Stimulated activated CD8-positive, alpha-beta memory T cell treated with anti-CD3 and anti-CD28 coated beads, Interleukin-4, amount 100 ng/mL, for 1 hour (primary cell): ENCODE results near the gene CBLC.
"Not testable (repeated sequence)": the region's sequence is repeated elsewhere in the genome, so short reads cannot be mapped to it uniquely, and the experiment has no call there.

Experiments used
- DNase-seq, 2 donors: peaks; one replicate each; pipeline ENCODE4 v3.0.0-alpha.2; 2020; ENCODE audit warnings: low read depth in 2 of 2, low spot score in 1 of 2

Gene CBLC

DNA sequence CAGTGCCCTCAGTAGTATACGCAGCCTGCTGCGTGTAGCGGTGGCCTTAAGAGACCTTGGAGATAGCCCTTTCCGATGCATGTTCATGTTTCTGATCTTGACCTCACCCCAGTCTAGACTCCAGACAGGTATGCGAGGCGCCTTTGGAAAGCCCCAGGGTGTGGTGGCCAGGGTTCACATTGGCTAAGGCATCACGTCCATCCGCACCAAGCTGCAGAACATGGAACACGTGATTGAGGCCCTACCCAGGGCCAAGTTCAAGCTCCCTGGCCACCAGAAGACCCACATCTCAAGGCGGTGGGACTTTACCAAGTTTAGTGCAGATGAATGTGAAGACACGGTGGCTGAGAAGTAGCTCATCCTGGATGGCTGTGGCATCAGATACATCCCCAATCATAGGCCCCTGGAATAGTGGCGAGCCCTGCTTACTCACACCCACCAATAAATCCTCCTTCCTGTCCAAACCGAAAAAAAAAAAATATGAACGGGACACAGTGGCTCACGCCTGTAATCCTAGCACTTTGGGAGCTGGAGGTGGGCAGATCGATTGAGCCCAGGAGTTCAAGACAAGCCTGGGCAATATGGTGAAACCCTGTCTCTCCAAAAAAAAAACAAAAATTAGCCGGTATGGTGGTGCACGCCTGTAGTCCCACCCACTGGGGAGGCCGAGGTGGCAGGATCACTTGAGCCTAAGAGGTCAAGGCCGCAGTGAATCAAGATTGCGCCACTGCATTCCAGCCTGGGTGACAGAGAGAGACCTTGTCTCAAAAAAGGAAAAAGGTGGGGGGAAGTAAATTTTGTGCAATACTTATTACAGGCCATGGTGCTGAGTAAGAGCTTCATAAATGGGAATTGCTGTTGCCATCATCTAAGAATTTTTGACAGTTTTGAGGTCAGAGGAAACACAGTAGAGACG is 12.4 kb upstream of the CBLC start:
- no peak for DNase-seq

DNA sequence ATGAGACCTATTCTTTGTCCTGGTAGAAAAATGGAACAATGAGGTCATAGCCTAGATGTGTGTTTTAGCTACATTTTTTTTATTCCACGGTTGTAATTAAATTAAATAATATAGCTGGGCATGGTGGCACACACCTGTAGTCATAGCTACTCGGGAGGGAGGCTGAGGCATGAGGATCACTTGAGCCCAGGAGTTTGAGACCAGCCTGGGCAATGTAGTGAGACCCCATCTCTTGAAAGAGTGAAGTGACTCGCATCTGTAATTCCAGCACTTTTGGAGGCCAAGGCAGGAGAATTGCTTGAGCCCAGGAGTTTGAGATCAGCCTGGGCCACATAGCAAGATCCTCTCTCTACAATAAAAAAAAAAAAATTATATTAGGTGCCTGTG is 11.7 kb upstream of the CBLC start:
- DNase-seq = no peak

DNA sequence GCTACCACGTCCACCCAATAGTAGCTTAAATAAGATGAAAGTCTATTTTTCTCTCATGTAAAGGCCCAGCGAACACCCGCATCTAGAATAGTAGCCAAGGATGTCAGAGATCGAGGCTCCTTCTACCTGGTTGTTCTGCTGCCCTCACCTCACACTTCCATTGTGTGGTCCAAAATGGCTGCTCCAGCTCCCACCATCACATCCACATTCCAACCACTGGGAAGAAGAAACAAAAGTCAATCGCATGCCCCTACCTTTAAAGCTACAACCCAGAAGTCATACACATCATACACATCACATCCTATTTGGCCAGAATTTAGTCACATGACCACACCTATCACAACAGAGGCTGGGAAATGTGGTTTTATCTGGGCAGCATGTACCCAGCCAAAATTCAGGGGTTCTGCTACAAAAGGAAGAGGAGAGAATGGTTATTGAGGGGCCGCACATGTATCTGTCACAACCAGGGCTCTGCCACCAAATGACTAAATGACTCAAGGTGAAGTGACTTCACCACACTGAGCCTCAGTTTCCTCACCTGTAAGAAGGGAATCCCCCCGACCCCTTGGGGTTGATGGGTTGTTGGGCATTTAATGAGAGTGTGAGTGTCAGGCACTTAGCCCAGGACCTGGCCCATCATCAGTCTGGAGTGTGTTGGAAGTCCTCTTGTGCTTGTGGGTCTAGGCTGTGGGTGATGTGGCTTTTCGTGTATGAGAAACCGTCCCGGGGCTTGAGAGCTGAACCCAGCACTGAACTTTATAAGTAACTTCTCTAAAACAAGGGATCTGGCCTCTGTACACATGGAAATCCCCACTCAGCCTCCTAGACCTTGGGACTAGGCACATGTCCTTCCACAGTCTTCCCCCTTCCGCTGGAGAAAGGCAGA is 10.2 kb upstream of the CBLC start:
- no peak for DNase-seq

GRCh38 chr19:44770550-44771257 is 7.0 kb upstream of the CBLC start:
- peak; percentile 92 to 96 for DNase-seq

- DNase-seq = not testable (repeated sequence)
These were observed 5.5 kb upstream of the CBLC start for GRCh38 chr19:44772144-44772543.

GRCh38 chr19:44772959-44773358 is 4.7 kb upstream of the CBLC start:
- DNase-seq = no peak

- no peak for DNase-seq
These were observed 1.9 kb upstream of the CBLC start for GRCh38 chr19:44775676-44776240.

DNA sequence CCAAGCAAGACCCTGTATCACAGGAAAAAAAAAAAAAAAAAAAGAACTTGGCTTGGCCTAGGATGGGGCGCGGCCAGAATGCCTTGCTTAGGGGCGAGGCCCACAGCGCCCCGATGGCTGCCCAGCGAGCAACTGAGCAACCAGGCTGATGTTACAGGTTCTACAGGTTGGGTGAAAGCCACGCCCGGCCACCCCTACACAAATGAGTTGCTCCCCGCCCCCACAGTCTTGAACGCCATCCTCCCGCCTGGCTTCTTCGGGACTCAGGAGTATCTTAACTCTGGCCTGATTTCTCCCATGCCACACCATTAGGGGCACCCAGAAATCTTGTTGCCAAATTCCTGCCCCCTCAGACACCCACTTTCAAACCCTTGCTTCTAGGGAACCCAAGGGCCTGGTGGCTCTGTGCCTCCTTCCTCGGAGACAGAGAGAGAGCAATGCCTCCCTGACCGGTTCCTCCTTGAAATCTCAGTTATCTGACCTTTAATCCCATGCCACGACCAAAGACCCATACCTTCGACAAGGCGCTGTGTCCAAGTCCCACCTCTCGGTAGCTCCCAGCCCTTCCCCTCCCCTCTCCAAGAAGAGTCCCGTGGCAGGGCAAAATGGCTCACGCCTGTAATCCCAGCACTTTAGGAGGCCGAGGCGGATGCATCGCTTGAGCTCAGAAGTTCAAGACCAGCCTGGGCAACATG is 1.1 kb upstream of the CBLC start:
- DNase-seq = no peak

DNA sequence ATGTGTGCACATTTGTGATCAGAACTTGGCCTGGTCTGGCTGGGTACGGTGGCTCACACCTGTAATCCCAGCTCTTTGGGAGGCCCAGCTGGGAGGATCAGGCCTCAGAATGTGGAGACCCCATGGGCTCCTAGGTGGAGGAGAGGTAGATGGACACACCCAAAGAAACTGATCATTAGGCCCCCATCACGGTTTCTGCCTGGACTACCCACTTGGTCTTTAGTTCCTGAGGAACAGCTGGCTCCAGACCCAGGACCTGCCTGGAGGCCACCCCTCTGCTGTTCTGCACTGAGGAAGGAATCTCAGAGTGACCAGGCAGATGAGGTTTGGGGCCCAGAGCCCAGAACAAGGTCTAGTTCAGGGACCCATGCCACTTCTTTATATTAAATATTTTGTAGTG is 1.5 kb downstream of the CBLC start:
- DNase-seq = no peak

- not testable (repeated sequence) for DNase-seq
These were observed 4.0 kb downstream of the CBLC start for GRCh38 chr19:44781694-44782093.

- no peak for DNase-seq
These were observed 5.0 kb downstream of the CBLC start for GRCh38 chr19:44782729-44783128.

DNA sequence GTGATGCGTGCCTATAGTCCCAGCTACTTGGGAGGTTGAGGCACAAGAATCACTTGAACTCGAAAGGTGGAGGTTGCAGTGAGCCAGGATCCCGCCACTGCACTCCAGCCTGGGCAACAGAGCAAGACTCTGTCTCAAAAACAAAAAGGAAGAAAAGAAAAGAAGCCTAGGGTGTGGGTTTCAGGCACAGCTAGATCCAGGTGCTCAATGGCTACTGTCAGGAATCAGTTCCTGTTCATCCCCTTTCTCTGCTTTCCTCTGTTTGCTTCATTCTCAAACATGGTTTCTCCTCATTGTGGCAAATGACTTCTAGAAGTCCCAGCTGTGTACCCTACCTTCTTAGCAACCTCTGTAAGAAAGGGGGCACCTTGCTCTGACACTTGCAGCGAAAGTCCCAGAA is 5.9 kb downstream of the CBLC start:
- DNase-seq = no peak

DNA sequence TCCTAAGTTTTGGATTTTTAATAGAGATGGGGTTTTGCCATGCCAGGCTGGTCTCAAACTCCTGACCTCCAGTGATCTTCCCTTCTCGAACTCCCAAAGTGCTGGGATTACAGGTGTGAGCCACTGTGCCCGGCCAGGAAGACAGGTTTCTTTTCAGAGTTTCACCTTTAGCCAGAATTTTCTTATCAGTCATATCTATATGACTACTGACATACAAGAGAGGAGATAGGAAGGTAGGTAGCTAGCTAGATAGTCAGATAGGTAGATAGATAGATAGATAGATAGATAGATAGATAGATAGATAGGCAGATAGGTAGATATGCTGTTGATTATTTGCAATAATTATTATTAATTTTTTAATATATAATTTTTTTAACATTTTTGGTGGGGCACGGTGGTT is 7.6 kb downstream of the CBLC start:
- no peak for DNase-seq

DNA sequence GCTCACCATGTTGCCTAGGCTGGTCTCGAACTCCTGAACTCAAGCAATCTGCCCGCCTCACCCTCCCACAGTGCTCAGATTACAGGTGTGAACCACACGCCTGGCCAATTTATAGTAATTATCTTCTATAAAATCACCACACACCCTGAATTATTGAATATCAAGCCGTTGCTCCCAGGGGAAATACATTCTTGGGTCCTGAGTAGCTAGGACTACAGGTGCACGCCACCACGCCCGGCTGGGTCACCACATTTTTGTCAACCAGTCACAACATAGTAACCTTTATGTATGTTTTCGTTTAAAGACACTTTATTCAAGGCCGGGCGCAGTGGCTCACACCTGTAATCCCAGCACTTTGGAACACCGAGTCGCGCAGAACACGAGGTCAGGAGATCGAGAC is 8.3 kb downstream of the CBLC start:
- no peak for DNase-seq

GRCh38 chr19:44788971-44789370 is 11.3 kb downstream of the CBLC start:
- no peak for DNase-seq

GRCh38 chr19:44789943-44790483 is 12.3 kb downstream of the CBLC start:
- DNase-seq = no peak

GRCh38 chr19:44792281-44792680 is 14.6 kb downstream of the CBLC start:
- no peak for DNase-seq

- no peak for DNase-seq
These were observed 16.9 kb downstream of the CBLC start for GRCh38 chr19:44794610-44795009.

- DNase-seq = no peak
These were observed 17.8 kb downstream of the CBLC start for GRCh38 chr19:44795398-44795987.

DNA sequence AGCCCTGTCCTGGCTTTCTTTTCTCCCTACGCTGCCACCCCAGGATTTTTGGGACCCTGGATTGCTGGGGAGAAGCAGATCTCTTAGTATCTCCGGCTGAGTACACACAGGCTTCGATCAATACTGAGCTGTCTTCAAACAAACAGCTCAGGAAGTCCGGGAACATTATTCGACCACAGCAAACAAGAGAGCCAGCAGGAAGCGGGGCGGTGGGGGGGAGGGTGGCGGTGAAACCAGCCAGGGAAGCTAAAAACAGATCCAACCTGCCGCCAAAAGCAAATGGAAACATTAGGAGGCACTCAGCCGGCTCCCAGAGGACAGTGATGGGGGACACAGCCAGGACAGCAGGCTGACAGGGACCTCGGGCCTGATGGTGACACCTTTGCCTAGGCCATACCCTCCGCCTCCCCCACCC is 19.0 kb downstream of the CBLC start:
- no peak for DNase-seq
